HCT116 (cell line): ENCODE data around the gene PRPSAP1. TPM values are rescaled to one million over a fixed set of nuclear protein-coding genes. Genes with fewer than 3 reads are reported as not detected.

ENCODE experiments used
- ATAC-seq: fragments of 200-7000 bp; cut with Tn5 transposase; 2 replicates; pipeline ENCODE4 v1.9.1; 2020; ENCODE audit warnings: mild to moderate bottlenecking, moderate library complexity
- BruUV-seq: library from RNA; stranded (reverse); fragments of 400-500 nt; replicated peaks from 2 replicates; lab custom pipeline; 2021; lab: Mats Ljungman, UMichigan
- CTCF ChIA-PET: fragments of 300-600 bp; sonication (Branson Sonifier 250); formaldehyde crosslinking; loops from one replicate; lab custom pipeline; 2021; ENCODE audit warnings: antibody characterized with exemption; lab: Charles Lee
- POLR2A ChIA-PET: fragments of 300-600, 350-600 bp; sonication (Branson Sonifier 250); formaldehyde crosslinking; loops from one replicate; lab custom pipeline; 2021; ENCODE audit warnings: antibody characterized with exemption; lab: Charles Lee
- RAD21 ChIA-PET, 2 experiments: fragments of 300-600 bp; sonication (Branson Sonifier 250); formaldehyde crosslinking; loops; one replicate each; lab custom pipeline; 2023; ENCODE audit warnings: low total read pairs in 2 of 2; ENCODE audit not compliant: uncharacterized antibody in 2 of 2, unreplicated experiment in 2 of 2, low non-redundant PET in 1 of 2; lab: Charles Lee
- DNase-seq: peaks from one replicate; pipeline ENCODE4 v3.0.0-alpha.2; 2010; ENCODE audit warnings: low read depth, low spot score
- H2AFZ ChIP-seq: fragments of 200-600 bp; shearing (Covaris generic), sonication (generic); 2 replicates; pipeline ENCODE4 v1.6.1; 2017; ENCODE audit warnings: low read depth, mixed run types, mixed read lengths, antibody characterized with exemption, low read length; ENCODE audit not compliant: poor library complexity, severe bottlenecking
- H3K27ac ChIP-seq: 2 replicates; pipeline ENCODE4 v1.5.1; 2012; ENCODE audit warnings: low read depth, low read length
- H3K27me3 ChIP-seq: fragments of 200-600 bp; sonication (generic); 2 replicates; pipeline ENCODE4 v1.6.1; 2016; ENCODE audit warnings: mixed run types, low read length, mixed read lengths; ENCODE audit not compliant: insufficient read depth
- H3K36me3 ChIP-seq, 2 experiments: fragments of 200-500 bp in 1 of 2; fragments of 200-600 bp in 1 of 2; sonication (Bioruptor generic) in 1 of 2; sonication (generic) in 1 of 2; 2 replicates each; pipeline versions ENCODE4 v1.5.1 to v1.6.1; 2014 to 2016; ENCODE audit warnings: low read length in 2 of 2, inconsistent platforms in 1 of 2, mixed read lengths in 1 of 2, mixed run types in 1 of 2; ENCODE audit not compliant: insufficient read depth in 2 of 2, control insufficient read depth in 1 of 2
- H3K4me1 ChIP-seq, 2 experiments: fragments of 200-600 bp in 1 of 2; sonication (generic) in 1 of 2; 2 replicates each; pipeline versions ENCODE4 v1.5.1 to v1.6.1; 2012 to 2017; ENCODE audit warnings: low read length in 2 of 2, inconsistent platforms in 1 of 2, mild to moderate bottlenecking in 1 of 2, mixed read lengths in 1 of 2, mixed run types in 1 of 2, moderate library complexity in 1 of 2; ENCODE audit not compliant: insufficient read depth in 2 of 2, control insufficient read depth in 1 of 2
- H3K4me2 ChIP-seq: fragments of 200-600 bp; sonication (generic); 2 replicates; pipeline ENCODE4 v1.6.1; 2017; ENCODE audit warnings: mixed run types, low read length, mixed read lengths
- H3K4me3 ChIP-seq, 2 experiments: fragments of 200-600 bp in 1 of 2; sonication (generic) in 1 of 2; replicated peaks in 1 of 2; 2 replicates each; pipeline ENCODE4 v1.5.1; 2011 to 2016; ENCODE audit warnings: low read length in 2 of 2, control low read depth in 1 of 2, low read depth in 1 of 2, mild to moderate bottlenecking in 1 of 2, mixed read lengths in 1 of 2, mixed run types in 1 of 2
- H3K79me2 ChIP-seq: fragments of 200-600 bp; sonication (generic); 2 replicates; pipeline ENCODE4 v1.6.1; 2017; ENCODE audit warnings: mild to moderate bottlenecking, mixed run types, low read length, moderate library complexity, mixed read lengths; ENCODE audit not compliant: insufficient read depth
- H3K9ac ChIP-seq: fragments of 200-600 bp; sonication (generic); 2 replicates; pipeline ENCODE4 v1.6.1; 2016; ENCODE audit warnings: low read length, mixed read lengths
- H3K9me2 ChIP-seq: fragments of 200-600 bp; sonication (generic), shearing (Covaris generic); 2 replicates; pipeline ENCODE4 v1.6.1; 2017; ENCODE audit warnings: mixed run types, mild to moderate bottlenecking, moderate library complexity; ENCODE audit not compliant: insufficient read depth
- H3K9me3 ChIP-seq, 2 experiments: fragments of 200-500 bp in 1 of 2; fragments of 200-600 bp in 1 of 2; sonication (Bioruptor generic) in 1 of 2; sonication (generic) in 1 of 2; 2 replicates each; pipeline ENCODE4 v1.6.1; 2014 to 2017; ENCODE audit warnings: low read length in 2 of 2, mixed read lengths in 2 of 2, inconsistent platforms in 1 of 2, low read depth in 1 of 2, mild to moderate bottlenecking in 1 of 2, mixed run types in 1 of 2, moderate library complexity in 1 of 2; ENCODE audit not compliant: control insufficient read depth in 1 of 2, insufficient read depth in 1 of 2
- H4K20me1 ChIP-seq: fragments of 200-600 bp; sonication (generic), shearing (Covaris generic); 2 replicates; pipeline ENCODE4 v1.6.1; 2017; ENCODE audit warnings: mixed run types, mild to moderate bottlenecking, moderate library complexity; ENCODE audit not compliant: insufficient read depth
- ATF3 ChIP-seq: IDR thresholded peaks from 2 replicates; pipeline ENCODE4 v1.6.1; 2012
- CTCF ChIP-seq, 3 experiments: fragments of 200-600 bp in 1 of 3; sonication (generic) in 1 of 3; IDR thresholded peaks in 2 of 3; conservative IDR thresholded peaks in 1 of 3; 2 replicates each; pipeline ENCODE4 v1.5.1; 2012 to 2017; ENCODE audit warnings: low read depth in 2 of 3, low read length in 2 of 3, antibody characterized with exemption in 1 of 3, borderline replicate concordance in 1 of 3, control low read depth in 1 of 3, mild to moderate bottlenecking in 1 of 3, mixed read lengths in 1 of 3, mixed run types in 1 of 3, moderate library complexity in 1 of 3; ENCODE audit not compliant: insufficient read depth in 1 of 3
- EZH2 ChIP-seq: fragments of 200-600 bp; sonication (generic); IDR thresholded peaks from 2 replicates; pipeline ENCODE4 v1.6.1; 2017; ENCODE audit warnings: antibody characterized with exemption, mixed run types
- EZH2phosphoT487 ChIP-seq: fragments of 200-600 bp; IDR thresholded peaks from 2 replicates; pipeline ENCODE4 v1.6.1; 2018; ENCODE audit warnings: antibody characterized with exemption, borderline replicate concordance
- JUND ChIP-seq: IDR thresholded peaks from 2 replicates; pipeline ENCODE4 v1.6.1; 2012
- REST ChIP-seq: IDR thresholded peaks from 2 replicates; pipeline ENCODE4 v1.6.1; 2012; ENCODE audit warnings: low read depth
- SIN3A ChIP-seq: IDR thresholded peaks from 2 replicates; pipeline ENCODE4 v1.6.1; 2012; ENCODE audit warnings: low read depth
- TCF7L2 ChIP-seq: IDR thresholded peaks from 2 replicates; pipeline ENCODE4 v1.7.0; 2011; ENCODE audit warnings: borderline replicate concordance, inconsistent platforms; ENCODE audit not compliant: insufficient read depth, insufficient read length; ENCODE audit errors: extremely low read depth
- ZBTB33 ChIP-seq: IDR thresholded peaks from 2 replicates; pipeline ENCODE4 v1.6.1; 2011; ENCODE audit warnings: mild to moderate bottlenecking, low read length, moderate library complexity; ENCODE audit not compliant: insufficient replicate concordance; ENCODE audit errors: extremely low read depth
- intact Hi-C: fragments of 100-400 bp; cut with micrococcal nuclease; formaldehyde crosslinking; loops from 2 replicates; pipeline ENCODE4 v1.10.0; 2022
- total RNA-seq: library from RNA; stranded (reverse); gene quantifications from one replicate; pipeline ENCODE4 v1.2.1, GENCODE V29; 2021; ENCODE audit not compliant: unreplicated experiment

The PRPSAP1 gene
- total RNA-seq, 1 experiment from 2014 or later, result 81.4 TPM

- TF ChIP-seq TCF7L2, result no peak
- no peak for TF ChIP-seq EZH2phosphoT487
- TF ChIP-seq CTCF (IDR thresholded peaks at IDR 0.05 in 2 of 3, conservative IDR thresholded peaks at IDR 0.05 in 1 of 3; ENCODE audit: borderline replicate concordance in 1 of 3, insufficient read depth in 1 of 3, low read depth in 2 of 3, low read length in 2 of 3), result no peak
- no peak for TF ChIP-seq ATF3
- TF ChIP-seq REST, result no peak
- no peak for TF ChIP-seq EZH2
- TF ChIP-seq JUND, result no peak
- TF ChIP-seq ZBTB33, result no peak
- TF ChIP-seq SIN3A, result no peak
- DNase-seq, result no peak
- no TSS peak for BruUV-seq
- H4K20me1 ChIP-seq, result no peaks in the 10 kb centered on the region
- H3K36me3 ChIP-seq, result no peaks in the 10 kb centered on the region
- no peaks in the 10 kb centered on the region for H3K27me3 ChIP-seq
- ChIA-PET POLR2A (interaction anchor here (5.0 kb wide), 1 partner anchor 10 kb away, joined by 26 read pairs; the partner anchor contains the start of gene PRPSAP1), CTCF (interaction anchor here (0.6 to 3.5 kb wide), 5 partner anchors 10 to 52 kb away, joined by 3 to 42 read pairs (median 3); partner anchors contain the start of genes PRPSAP1 and SPHK1), RAD21 (no interaction called here)
- no peaks in the 10 kb centered on the region for H3K9me2 ChIP-seq
- no peak overlapping the region for H2AFZ ChIP-seq
- peaks cover 10% of the 10 kb centered on the region in 2 experiments; a peak in 3 of 4 replicates for H3K4me1 ChIP-seq
- H3K9me3 ChIP-seq, result no peaks in the 10 kb centered on the region
- intact Hi-C loops, result no loop called here
- H3K4me2 ChIP-seq, result no peak overlapping the region
- H3K27ac ChIP-seq, result no peak overlapping the region
- H3K79me2 ChIP-seq, result no peaks in the 10 kb centered on the region
- H3K9ac ChIP-seq, result no peak overlapping the region
- ATAC-seq, result no peak
- H3K4me3 ChIP-seq, result no peak overlapping the region
These were observed 9.6 kb upstream of the PRPSAP1 start for GRCh38 chr17:76363107-76363842.
